NCI-H1436 treated with DMSO at 0.1 percent for 48 hours (cell line): ENCODE data around the gene NOSIP.

Source experiments
- DNase-seq: peaks from one replicate; lab custom pipeline; 2025; lab: John Stamatoyannopoulos, UW

The NOSIP gene

DNA sequence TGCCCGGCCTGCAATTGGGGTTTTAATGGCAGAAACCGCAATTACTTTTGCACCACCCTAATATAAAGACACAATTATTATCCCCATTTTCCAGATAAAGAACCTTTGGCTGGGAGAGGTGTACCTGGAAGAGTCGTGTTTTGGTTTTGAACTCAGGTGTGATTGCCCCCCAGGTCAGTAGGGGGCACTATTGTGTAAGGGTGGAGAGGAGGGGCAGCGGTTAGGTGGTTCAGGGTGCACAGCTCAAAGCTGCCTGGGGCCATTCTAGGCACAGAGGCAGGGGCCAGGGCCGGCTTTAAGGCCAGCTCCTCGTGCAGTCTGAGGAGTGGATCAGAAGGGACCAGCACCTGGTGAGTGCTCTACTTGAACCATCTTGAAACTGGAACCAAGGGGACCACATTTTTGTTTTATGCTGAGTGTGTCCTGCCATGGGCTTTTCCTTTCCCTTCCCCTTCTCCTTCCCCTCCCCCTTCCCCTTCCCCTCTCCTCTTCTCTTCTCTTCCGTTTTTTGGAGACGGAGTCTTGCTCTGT lies 73.7 kb downstream of the NOSIP start:
- DNase-seq = no peak
